AG20443 (cell line): ENCODE data around the gene QRFP.
A peak's percentile ranks its signal among the peaks of the same experiment; 100 is the strongest.

Source experiments
- DNase-seq: peaks from one replicate; pipeline ENCODE4 v3.0.0; 2012; ENCODE audit warnings: low spot score, mixed read lengths

QRFP gene

GRCh38 chr9:130872093-130872492 is 24.5 kb downstream of the QRFP start:
- DNase-seq = no peak

GRCh38 chr9:130871395-130872062 is 25.1 kb downstream of the QRFP start:
- DNase-seq = no peak

GRCh38 chr9:130870491-130871381 is 25.9 kb downstream of the QRFP start:
- no peak for DNase-seq

GRCh38 chr9:130869250-130869649 is 27.4 kb downstream of the QRFP start:
- no peak for DNase-seq

- DNase-seq = no peak
Observed at GRCh38 chr9:130868230-130868629, 28.4 kb downstream of the QRFP start.

GRCh38 chr9:130867556-130867955 is 29.1 kb downstream of the QRFP start:
- no peak for DNase-seq

GRCh38 chr9:130866474-130866965 is 30.1 kb downstream of the QRFP start:
- DNase-seq = peak; percentile 70

- DNase-seq = no peak
Observed at GRCh38 chr9:130865921-130866320, 30.7 kb downstream of the QRFP start.

GRCh38 chr9:130864541-130864940 is 32.1 kb downstream of the QRFP start:
- no peak for DNase-seq

GRCh38 chr9:130862747-130863146 is 33.9 kb downstream of the QRFP start:
- DNase-seq = no peak

- no peak for DNase-seq
Observed at GRCh38 chr9:130862217-130862616, 34.4 kb downstream of the QRFP start.

GRCh38 chr9:130861372-130862180 is 35.0 kb downstream of the QRFP start:
- no peak for DNase-seq

- peak; percentile 90 for DNase-seq
Observed at GRCh38 chr9:130860458-130861316, 35.9 kb downstream of the QRFP start.

GRCh38 chr9:130858739-130859705 is 37.6 kb downstream of the QRFP start:
- DNase-seq = no peak

GRCh38 chr9:130857864-130858738 is 38.5 kb downstream of the QRFP start:
- DNase-seq = peak; percentile 84

- no peak for DNase-seq
Observed at GRCh38 chr9:130856474-130856873, 40.1 kb downstream of the QRFP start.

GRCh38 chr9:130854835-130855234 is 41.8 kb downstream of the QRFP start:
- no peak for DNase-seq

- DNase-seq = no peak
Observed at GRCh38 chr9:130854092-130854491, 42.5 kb downstream of the QRFP start.

GRCh38 chr9:130852801-130853200 is 43.8 kb downstream of the QRFP start:
- no peak for DNase-seq
